ENCODE results near the gene GBE1. TPM values are rescaled to one million over a fixed set of nuclear protein-coding genes. Genes with fewer than 3 reads are reported as not detected.
"Not testable (repeated sequence)": the region's sequence is repeated elsewhere in the genome, so short reads cannot be mapped to it uniquely, and the experiment has no call there.

The GBE1 gene
- total RNA-seq, 1 donor from 2014 or later: 14.7 TPM

DNA sequence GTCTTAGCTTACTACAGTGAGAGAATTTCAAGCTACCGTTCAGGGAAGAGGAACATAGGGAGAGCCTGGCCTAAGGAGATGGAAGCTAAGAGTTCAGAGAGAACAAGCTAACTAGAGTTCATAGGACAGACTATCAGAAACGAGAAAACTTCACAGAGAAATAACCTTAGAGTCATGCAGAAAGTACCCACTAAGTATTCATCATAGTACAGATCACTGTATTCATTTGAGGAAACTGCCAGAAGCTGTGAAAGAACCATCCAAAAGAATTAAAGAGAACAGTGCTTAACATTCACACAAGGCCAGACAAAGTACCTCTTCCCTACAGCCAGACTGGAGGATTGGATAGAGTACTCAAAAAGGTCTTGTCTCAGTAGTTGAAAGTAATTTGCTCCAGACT lies 15.2 kb upstream of the GBE1 start:
- Mint-ChIP-seq H3K4me1 (ENCODE audit: unreplicated experiment) (no peaks in the 10 kb centered on the region), H3K4me3 (no peak overlapping the region), H3K27ac (no peak overlapping the region), H3K36me3 (no peaks in the 10 kb centered on the region), H3K9me3 (peaks cover 8% of the 10 kb centered on the region), H3K27me3 (no peaks in the 10 kb centered on the region)
- no peak for TF ChIP-seq CTCF (conservative IDR thresholded peaks at IDR 0.05)
- DNase-seq (ENCODE audit: extremely low spot score, unreplicated experiment): no peak

DNA sequence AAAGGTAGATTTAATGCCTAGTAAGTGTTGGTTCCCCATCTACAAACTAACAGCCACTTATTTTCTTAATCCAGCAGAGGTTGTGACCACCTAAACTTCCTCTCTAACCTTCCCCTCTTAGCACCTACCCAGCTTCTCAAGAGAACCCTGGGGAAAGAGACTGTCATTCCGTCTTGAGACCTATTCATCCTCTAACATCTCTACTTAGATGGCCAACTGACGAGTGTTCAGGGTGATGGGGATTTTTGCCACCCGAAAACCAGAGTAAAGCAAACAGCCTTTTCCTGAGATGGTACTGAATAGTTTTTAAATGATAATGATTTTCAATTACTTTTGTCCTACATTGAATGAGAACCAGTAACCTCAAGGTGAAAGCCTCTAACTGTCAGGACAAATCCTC lies 9.3 kb upstream of the GBE1 start:
- H3K4me3 Mint-ChIP-seq: no peak overlapping the region
- H3K27ac Mint-ChIP-seq: no peak overlapping the region
- DNase-seq (ENCODE audit: extremely low spot score, unreplicated experiment): no peak
- H3K27me3 Mint-ChIP-seq: no peaks in the 10 kb centered on the region
- H3K9me3 Mint-ChIP-seq: no peaks in the 10 kb centered on the region
- no peak for TF ChIP-seq CTCF (conservative IDR thresholded peaks at IDR 0.05)
- no peaks in the 10 kb centered on the region for H3K36me3 Mint-ChIP-seq
- no peaks in the 10 kb centered on the region for H3K4me1 Mint-ChIP-seq (ENCODE audit: unreplicated experiment)

- no peak for DNase-seq (ENCODE audit: extremely low spot score, unreplicated experiment)
- no peak overlapping the region for H3K27ac Mint-ChIP-seq
Measured at GRCh38 chr3:81769299-81769698, 7.9 kb upstream of the GBE1 start.

GRCh38 chr3:81767250-81767859 lies 5.9 kb upstream of the GBE1 start:
- H3K9me3 Mint-ChIP-seq; H3K4me3 Mint-ChIP-seq; DNase-seq (ENCODE audit: extremely low spot score, unreplicated experiment); H3K27me3 Mint-ChIP-seq; H3K4me1 Mint-ChIP-seq (ENCODE audit: unreplicated experiment); H3K27ac Mint-ChIP-seq; H3K36me3 Mint-ChIP-seq: not testable (repeated sequence)

More at GRCh38 chr3:81769299-81769698, 7.9 kb upstream of the GBE1 start:
- H3K9me3 Mint-ChIP-seq: no peaks in the 10 kb centered on the region
- TF ChIP-seq CTCF (conservative IDR thresholded peaks at IDR 0.05): no peak
- H3K27me3 Mint-ChIP-seq: no peaks in the 10 kb centered on the region
- no peaks in the 10 kb centered on the region for H3K4me1 Mint-ChIP-seq (ENCODE audit: unreplicated experiment)
- no peaks in the 10 kb centered on the region for H3K36me3 Mint-ChIP-seq
- no peak overlapping the region for H3K4me3 Mint-ChIP-seq

DNA sequence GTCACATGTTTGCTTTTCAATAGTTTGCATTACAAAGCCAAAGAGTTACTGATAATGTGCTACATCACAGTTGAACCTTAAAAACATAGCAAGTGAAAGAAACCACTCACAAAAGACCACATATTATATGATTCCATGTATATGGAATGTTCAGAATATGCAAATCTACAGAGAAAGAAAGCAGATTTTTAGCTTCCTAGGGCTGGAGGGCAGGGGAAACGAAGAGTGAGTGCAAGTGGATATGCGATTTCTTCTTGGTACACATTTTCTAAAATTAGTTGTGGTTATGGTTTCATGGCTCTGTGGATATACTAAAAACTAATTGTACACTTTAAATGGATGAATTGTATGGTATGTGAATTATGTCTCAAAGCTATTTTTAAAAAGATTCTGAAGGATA lies 4.0 kb upstream of the GBE1 start:
- DNase-seq (ENCODE audit: extremely low spot score, unreplicated experiment): no peak
- H3K4me1 Mint-ChIP-seq (ENCODE audit: unreplicated experiment): peaks cover 9% of the 10 kb centered on the region
- no peak for TF ChIP-seq CTCF (conservative IDR thresholded peaks at IDR 0.05)
- H3K27ac Mint-ChIP-seq: no peak overlapping the region
- no peaks in the 10 kb centered on the region for H3K27me3 Mint-ChIP-seq
- H3K36me3 Mint-ChIP-seq: no peaks in the 10 kb centered on the region
- no peak overlapping the region for H3K4me3 Mint-ChIP-seq
- no peaks in the 10 kb centered on the region for H3K9me3 Mint-ChIP-seq

GRCh38 chr3:81764665-81765064 lies 3.2 kb upstream of the GBE1 start:
- DNase-seq (ENCODE audit: extremely low spot score, unreplicated experiment): no peak
- H3K36me3 Mint-ChIP-seq: no peaks in the 10 kb centered on the region
- H3K27me3 Mint-ChIP-seq: no peaks in the 10 kb centered on the region
- no peaks in the 10 kb centered on the region for H3K9me3 Mint-ChIP-seq
- no peak overlapping the region for H3K27ac Mint-ChIP-seq
- H3K4me1 Mint-ChIP-seq (ENCODE audit: unreplicated experiment): peaks cover 16% of the 10 kb centered on the region
- no peak for TF ChIP-seq CTCF (conservative IDR thresholded peaks at IDR 0.05)
- no peak overlapping the region for H3K4me3 Mint-ChIP-seq
